ENCODE measurements around the gene PEX5L.

GRCh38 chr3:180011927-180012326 is 24.8 kb downstream of the PEX5L start:
- TF ChIP-seq POLR2A (IDR thresholded peaks at IDR 0.05; ENCODE audit: low read length) (no peak), GATA1 (IDR thresholded peaks at IDR 0.05; ENCODE audit: low read depth, low read length) (no peak)
